ENCODE data around the gene EEFSEC.

DNA sequence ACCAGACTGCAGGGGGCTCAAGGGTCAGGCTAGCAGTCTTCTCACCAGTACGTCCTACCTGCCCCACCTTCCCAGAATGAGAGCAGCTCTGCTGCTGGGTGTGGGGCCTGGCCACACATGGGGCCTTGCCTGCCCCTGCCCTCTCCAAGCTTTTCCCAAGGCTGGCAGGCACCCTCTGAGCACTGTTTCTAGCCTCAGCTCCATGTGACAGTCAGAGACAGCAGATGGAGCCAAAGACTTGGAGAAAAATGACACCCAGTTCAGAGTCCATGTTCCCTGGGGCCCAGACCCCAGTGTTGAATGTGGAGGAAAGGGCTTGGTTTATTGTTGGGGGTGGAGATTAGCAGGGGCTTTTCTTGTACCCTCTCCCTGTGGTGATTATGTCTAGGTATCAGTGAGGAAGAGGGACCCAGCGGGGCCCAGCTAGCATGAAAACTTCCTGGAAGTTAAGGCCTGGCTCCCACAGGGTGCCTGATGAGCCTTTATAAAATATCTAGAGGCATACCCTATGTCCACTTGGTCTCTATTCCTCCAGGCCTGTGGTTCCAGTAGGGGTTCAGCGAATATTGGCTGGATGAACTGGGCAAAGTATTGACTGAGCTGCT is 153.8 kb downstream of the EEFSEC start:
- TF ChIP-seq, protein P1, sequence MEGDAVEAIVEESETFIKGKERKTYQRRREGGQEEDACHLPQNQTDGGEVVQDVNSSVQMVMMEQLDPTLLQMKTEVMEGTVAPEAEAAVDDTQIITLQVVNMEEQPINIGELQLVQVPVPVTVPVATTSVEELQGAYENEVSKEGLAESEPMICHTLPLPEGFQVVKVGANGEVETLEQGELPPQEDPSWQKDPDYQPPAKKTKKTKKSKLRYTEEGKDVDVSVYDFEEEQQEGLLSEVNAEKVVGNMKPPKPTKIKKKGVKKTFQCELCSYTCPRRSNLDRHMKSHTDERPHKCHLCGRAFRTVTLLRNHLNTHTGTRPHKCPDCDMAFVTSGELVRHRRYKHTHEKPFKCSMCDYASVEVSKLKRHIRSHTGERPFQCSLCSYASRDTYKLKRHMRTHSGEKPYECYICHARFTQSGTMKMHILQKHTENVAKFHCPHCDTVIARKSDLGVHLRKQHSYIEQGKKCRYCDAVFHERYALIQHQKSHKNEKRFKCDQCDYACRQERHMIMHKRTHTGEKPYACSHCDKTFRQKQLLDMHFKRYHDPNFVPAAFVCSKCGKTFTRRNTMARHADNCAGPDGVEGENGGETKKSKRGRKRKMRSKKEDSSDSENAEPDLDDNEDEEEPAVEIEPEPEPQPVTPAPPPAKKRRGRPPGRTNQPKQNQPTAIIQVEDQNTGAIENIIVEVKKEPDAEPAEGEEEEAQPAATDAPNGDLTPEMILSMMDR (conservative IDR thresholded peaks at IDR 0.05), result peak; percentile 32; the same call in 1 of the 2 replicates
- no peak for TF ChIP-seq EZH2 (IDR thresholded peaks at IDR 0.05; ENCODE audit: low read depth)
